ENCODE measurements around the gene BAX. TPM values are rescaled to one million over a fixed set of nuclear protein-coding genes. Genes with fewer than 3 reads are reported as not detected.

Gene BAX
- polyA plus RNA-seq, 2 of the 4 experiments (the other 2 are of a cell fraction): 134 to 299 TPM

DNA sequence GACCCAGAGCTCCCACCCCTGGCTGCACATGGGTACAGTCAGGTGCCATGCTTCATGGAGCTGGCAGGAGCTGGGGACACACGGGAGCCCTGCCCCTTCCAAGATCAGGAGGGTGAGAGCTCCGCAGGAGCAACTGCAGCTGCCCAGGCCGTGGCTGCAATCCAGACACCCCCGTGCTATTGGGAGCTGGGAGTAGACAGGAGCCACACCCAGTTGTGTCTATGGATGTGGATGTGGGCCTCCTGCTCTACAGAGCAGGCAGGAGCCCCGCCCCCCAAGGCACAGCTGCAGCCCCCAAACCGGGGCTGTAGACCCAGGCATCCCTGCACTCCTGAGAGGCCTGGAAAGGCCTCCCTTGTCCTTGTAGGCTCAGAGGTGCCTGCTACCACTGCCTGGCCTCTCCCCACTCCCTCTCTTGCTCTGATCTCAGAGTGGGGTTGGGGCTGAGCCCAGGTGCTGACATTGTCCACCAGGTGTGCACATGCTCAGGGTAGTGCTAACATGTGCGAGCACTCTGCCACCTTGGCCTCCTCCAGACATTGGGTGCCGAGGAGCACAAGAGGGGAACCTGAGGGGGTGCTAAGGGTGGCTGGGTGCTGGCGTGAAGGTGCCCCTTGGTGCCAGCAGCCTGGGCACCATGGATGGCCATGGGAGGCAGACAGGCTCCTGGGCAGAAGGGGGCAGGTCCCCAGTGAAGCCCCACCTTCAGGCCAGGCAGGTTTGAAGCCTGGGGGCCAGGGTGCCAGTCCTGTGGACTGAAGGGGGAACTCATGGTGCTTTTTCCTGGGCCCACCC lies 8.0 kb upstream of the BAX start:
- Histone ChIP-seq H3K4me1 (no peaks in the 10 kb centered on the region), H3K27ac (peak overlapping the region in 1 of 2 experiments; percentile 29; a peak in 2 of 6 replicates), H3K9me3 (no peaks in the 10 kb centered on the region), H3K4me3 (no peak overlapping the region), H3K4me2 (no peak overlapping the region)
- TF ChIP-seq, protein P1, sequence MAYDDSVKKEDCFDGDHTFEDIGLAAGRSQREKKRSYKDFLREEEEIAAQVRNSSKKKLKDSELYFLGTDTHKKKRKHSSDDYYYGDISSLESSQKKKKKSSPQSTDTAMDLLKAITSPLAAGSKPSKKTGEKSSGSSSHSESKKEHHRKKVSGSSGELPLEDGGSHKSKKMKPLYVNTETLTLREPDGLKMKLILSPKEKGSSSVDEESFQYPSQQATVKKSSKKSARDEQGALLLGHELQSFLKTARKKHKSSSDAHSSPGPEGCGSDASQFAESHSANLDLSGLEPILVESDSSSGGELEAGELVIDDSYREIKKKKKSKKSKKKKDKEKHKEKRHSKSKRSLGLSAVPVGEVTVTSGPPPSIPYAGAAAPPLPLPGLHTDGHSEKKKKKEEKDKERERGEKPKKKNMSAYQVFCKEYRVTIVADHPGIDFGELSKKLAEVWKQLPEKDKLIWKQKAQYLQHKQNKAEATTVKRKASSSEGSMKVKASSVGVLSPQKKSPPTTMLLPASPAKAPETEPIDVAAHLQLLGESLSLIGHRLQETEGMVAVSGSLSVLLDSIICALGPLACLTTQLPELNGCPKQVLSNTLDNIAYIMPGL (CRISPR knock-in tag; IDR thresholded peaks at IDR 0.05; ENCODE audit: borderline replicate concordance): no peak
- TF ChIP-seq FOSL2 (IDR thresholded peaks at IDR 0.05): no peak
- TF ChIP-seq FOSL2 (CRISPR knock-in tag; IDR thresholded peaks at IDR 0.05): no peak
- no peak for TF ChIP-seq SMC3 (IDR thresholded peaks at IDR 0.05)
- no peak for TF ChIP-seq RARB (CRISPR knock-in tag; IDR thresholded peaks at IDR 0.05)
- POLR2A ChIA-PET: interaction anchor here (1.1 kb wide), 2 partner anchors 8 to 13 kb away, joined by 3 to 4 read pairs; partner anchors contain the start of genes BAX and DHDH
- CTCF ChIA-PET: interaction anchor here (0.6 to 3.3 kb wide), 7 partner anchors 14 to 140 kb away, joined by 3 to 8 read pairs (median 4); partner anchors contain the start of genes DHDH, GYS1 and RUVBL2
- FAIRE-seq (no peak), DNase-seq (ENCODE audit: low read depth in 1 of 2, low spot score in 1 of 2) (no peak), ATAC-seq (peak in 1 of 2 experiments; percentile 21; a peak in 3 of 6 replicates)
- WGBS (ENCODE audit: missing lambda C conversion rate): 69% methylated on average over 8 of the region's 9 CpGs

DNA sequence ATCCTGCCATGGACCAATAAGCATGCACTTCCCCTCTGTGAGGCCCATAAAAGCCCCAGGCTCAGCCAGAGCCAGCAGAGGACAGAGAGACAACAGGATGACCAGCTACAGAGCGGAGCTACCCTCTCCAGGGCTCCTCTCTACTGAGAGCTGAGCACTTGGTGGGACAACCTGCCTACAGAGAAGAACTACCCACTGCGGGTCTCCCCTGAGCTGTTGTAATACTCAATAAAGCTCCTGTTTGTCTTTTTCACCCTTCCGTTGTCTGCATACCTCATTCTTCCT lies 7.5 kb upstream of the BAX start:
- TF ChIP-seq ZFP36 (IDR thresholded peaks at IDR 0.05; ENCODE audit: borderline replicate concordance, partially characterized antibody) (no peak), RCOR1 (IDR thresholded peaks at IDR 0.05; ENCODE audit: low read depth, low read length) (no peak), CBX8 (IDR thresholded peaks at IDR 0.05) (no peak), PHF8 (IDR thresholded peaks at IDR 0.05; ENCODE audit: borderline replicate concordance, low read depth) (no peak), ZNF302 (CRISPR knock-in tag; IDR thresholded peaks at IDR 0.05) (no peak), NFE2L2 (conservative IDR thresholded peaks at IDR 0.05; ENCODE audit: low read length) (no peak), FOXS1 (CRISPR knock-in tag; IDR thresholded peaks at IDR 0.05) (no peak), ZSCAN20 (CRISPR knock-in tag; IDR thresholded peaks at IDR 0.05) (no peak), BHLHE40 (IDR thresholded peaks at IDR 0.05; ENCODE audit: low read depth, low read length) (no peak)
- TF ChIP-seq, protein P2, sequence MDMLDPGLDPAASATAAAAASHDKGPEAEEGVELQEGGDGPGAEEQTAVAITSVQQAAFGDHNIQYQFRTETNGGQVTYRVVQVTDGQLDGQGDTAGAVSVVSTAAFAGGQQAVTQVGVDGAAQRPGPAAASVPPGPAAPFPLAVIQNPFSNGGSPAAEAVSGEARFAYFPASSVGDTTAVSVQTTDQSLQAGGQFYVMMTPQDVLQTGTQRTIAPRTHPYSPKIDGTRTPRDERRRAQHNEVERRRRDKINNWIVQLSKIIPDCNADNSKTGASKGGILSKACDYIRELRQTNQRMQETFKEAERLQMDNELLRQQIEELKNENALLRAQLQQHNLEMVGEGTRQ (IDR thresholded peaks at IDR 0.05): no peak
- TF ChIP-seq, protein P1 (CRISPR knock-in tag; IDR thresholded peaks at IDR 0.05; ENCODE audit: borderline replicate concordance): no peak
- TF ChIP-seq, protein P3, sequence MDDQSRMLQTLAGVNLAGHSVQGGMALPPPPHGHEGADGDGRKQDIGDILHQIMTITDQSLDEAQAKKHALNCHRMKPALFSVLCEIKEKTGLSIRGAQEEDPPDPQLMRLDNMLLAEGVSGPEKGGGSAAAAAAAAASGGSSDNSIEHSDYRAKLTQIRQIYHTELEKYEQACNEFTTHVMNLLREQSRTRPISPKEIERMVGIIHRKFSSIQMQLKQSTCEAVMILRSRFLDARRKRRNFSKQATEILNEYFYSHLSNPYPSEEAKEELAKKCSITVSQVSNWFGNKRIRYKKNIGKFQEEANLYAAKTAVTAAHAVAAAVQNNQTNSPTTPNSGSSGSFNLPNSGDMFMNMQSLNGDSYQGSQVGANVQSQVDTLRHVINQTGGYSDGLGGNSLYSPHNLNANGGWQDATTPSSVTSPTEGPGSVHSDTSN (IDR thresholded peaks at IDR 0.05): no peak
- TF ChIP-seq, protein P4, sequence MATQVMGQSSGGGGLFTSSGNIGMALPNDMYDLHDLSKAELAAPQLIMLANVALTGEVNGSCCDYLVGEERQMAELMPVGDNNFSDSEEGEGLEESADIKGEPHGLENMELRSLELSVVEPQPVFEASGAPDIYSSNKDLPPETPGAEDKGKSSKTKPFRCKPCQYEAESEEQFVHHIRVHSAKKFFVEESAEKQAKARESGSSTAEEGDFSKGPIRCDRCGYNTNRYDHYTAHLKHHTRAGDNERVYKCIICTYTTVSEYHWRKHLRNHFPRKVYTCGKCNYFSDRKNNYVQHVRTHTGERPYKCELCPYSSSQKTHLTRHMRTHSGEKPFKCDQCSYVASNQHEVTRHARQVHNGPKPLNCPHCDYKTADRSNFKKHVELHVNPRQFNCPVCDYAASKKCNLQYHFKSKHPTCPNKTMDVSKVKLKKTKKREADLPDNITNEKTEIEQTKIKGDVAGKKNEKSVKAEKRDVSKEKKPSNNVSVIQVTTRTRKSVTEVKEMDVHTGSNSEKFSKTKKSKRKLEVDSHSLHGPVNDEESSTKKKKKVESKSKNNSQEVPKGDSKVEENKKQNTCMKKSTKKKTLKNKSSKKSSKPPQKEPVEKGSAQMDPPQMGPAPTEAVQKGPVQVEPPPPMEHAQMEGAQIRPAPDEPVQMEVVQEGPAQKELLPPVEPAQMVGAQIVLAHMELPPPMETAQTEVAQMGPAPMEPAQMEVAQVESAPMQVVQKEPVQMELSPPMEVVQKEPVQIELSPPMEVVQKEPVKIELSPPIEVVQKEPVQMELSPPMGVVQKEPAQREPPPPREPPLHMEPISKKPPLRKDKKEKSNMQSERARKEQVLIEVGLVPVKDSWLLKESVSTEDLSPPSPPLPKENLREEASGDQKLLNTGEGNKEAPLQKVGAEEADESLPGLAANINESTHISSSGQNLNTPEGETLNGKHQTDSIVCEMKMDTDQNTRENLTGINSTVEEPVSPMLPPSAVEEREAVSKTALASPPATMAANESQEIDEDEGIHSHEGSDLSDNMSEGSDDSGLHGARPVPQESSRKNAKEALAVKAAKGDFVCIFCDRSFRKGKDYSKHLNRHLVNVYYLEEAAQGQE (IDR thresholded peaks at IDR 0.05): no peak
- TF ChIP-seq, protein P5, sequence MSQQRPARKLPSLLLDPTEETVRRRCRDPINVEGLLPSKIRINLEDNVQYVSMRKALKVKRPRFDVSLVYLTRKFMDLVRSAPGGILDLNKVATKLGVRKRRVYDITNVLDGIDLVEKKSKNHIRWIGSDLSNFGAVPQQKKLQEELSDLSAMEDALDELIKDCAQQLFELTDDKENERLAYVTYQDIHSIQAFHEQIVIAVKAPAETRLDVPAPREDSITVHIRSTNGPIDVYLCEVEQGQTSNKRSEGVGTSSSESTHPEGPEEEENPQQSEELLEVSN (IDR thresholded peaks at IDR 0.05; ENCODE audit: borderline replicate concordance, low read depth): no peak
- TF ChIP-seq, protein P6, sequence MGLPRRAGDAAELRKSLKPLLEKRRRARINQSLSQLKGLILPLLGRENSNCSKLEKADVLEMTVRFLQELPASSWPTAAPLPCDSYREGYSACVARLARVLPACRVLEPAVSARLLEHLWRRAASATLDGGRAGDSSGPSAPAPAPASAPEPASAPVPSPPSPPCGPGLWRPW (IDR thresholded peaks at IDR 0.05): no peak
- ATAC-seq: no peak
- WGBS (ENCODE audit: missing lambda C conversion rate): 94% methylated on average over 3 of the region's 3 CpGs
- ChIA-PET POLR2A (no interaction called here), CTCF (interaction anchor here (1.1 to 3.3 kb wide), 4 partner anchors 14 to 104 kb away, joined by 3 to 8 read pairs (median 4); partner anchors contain the start of gene DHDH)
- no peak overlapping the region for H3K4me3 ChIP-seq
- H3K4me2 ChIP-seq: no peak overlapping the region
- H3K9me3 ChIP-seq: no peaks in the 10 kb centered on the region
- H3K4me1 ChIP-seq: no peaks in the 10 kb centered on the region
- peak overlapping the region in 1 of 2 experiments; percentile 29; a peak in 2 of 6 replicates for H3K27ac ChIP-seq
- no peak for FAIRE-seq
- no peak for DNase-seq (ENCODE audit: low read depth in 1 of 2, low spot score in 1 of 2)
